Neural progenitor cell (in vitro differentiated cells): ENCODE measurements around the gene PLXDC2. TPM values are rescaled to one million over a fixed set of nuclear protein-coding genes. Genes with fewer than 3 reads are reported as not detected.

Source experiments
- DNase-seq: peaks from one replicate; pipeline ENCODE4 v3.0.0-alpha.2; 2016; ENCODE audit warnings: low spot score
- H2AFZ ChIP-seq: fragments of 200-600 bp; sonication (generic); replicated peaks from 2 replicates; pipeline ENCODE4 v1.6.1; 2016; ENCODE audit warnings: antibody characterized with exemption
- H3F3A ChIP-seq: fragments of 200-600 bp; sonication (generic); 2 replicates; pipeline ENCODE4 v1.6.1; 2016; ENCODE audit warnings: antibody characterized with exemption, low read depth
- H3K27ac ChIP-seq: fragments of 200-600 bp; sonication (generic); 2 replicates; pipeline ENCODE4 v1.5.1; 2016; ENCODE audit warnings: mild to moderate bottlenecking
- H3K27me3 ChIP-seq: fragments of 200-600 bp; sonication (generic); 2 replicates; pipeline ENCODE4 v1.6.1; 2016; ENCODE audit warnings: mild to moderate bottlenecking, moderate library complexity
- H3K36me3 ChIP-seq: fragments of 200-600 bp; sonication (generic); 2 replicates; pipeline ENCODE4 v1.5.1; 2016
- H3K4me1 ChIP-seq: fragments of 200-600 bp; sonication (generic); 2 replicates; pipeline ENCODE4 v1.6.1; 2016; ENCODE audit warnings: mixed run types
- H3K4me2 ChIP-seq: fragments of 200-600 bp; sonication (generic); 2 replicates; pipeline ENCODE4 v1.6.1; 2016
- H3K4me3 ChIP-seq: fragments of 200-600 bp; sonication (generic); 2 replicates; pipeline ENCODE4 v1.5.1; 2016
- H3K79me2 ChIP-seq: fragments of 200-600 bp; sonication (generic); 2 replicates; pipeline ENCODE4 v1.6.1; 2016; ENCODE audit warnings: low read depth
- H3K9ac ChIP-seq: fragments of 200-600 bp; sonication (generic); 2 replicates; pipeline ENCODE4 v1.6.1; 2016
- H3K9me3 ChIP-seq: fragments of 200-600 bp; sonication (generic); 2 replicates; pipeline ENCODE4 v1.5.1; 2016; ENCODE audit warnings: low read depth
- H4K20me1 ChIP-seq: fragments of 200-600 bp; sonication (generic); 2 replicates; pipeline ENCODE4 v1.6.1; 2016; ENCODE audit warnings: low read depth
- H3K27ac Mint-ChIP-seq: 3 replicates; pipeline ENCODE4 v1.8.0; 2021; ENCODE audit warnings: mixed read lengths
- H3K27me3 Mint-ChIP-seq: 2 replicates; pipeline ENCODE4 v1.8.0; 2022; ENCODE audit warnings: low read depth, mild to moderate bottlenecking, inconsistent platforms, moderate library complexity, mixed read lengths; ENCODE audit not compliant: insufficient read depth
- H3K36me3 Mint-ChIP-seq: 3 replicates; pipeline ENCODE4 v1.8.0; 2021; ENCODE audit warnings: mixed read lengths
- H3K4me1 Mint-ChIP-seq: 3 replicates; pipeline ENCODE4 v1.8.0; 2021; ENCODE audit warnings: mixed read lengths
- H3K4me3 Mint-ChIP-seq: 3 replicates; pipeline ENCODE4 v1.8.0; 2021; ENCODE audit warnings: mild to moderate bottlenecking, moderate library complexity, mixed read lengths
- H3K9me3 Mint-ChIP-seq: 3 replicates; pipeline ENCODE4 v1.8.0; 2020; ENCODE audit warnings: mixed read lengths
- CTCF ChIP-seq: fragments of 200-600 bp; sonication (generic); IDR thresholded peaks from 2 replicates; pipeline ENCODE4 v1.5.1; 2017; ENCODE audit warnings: antibody characterized with exemption, mild to moderate bottlenecking
- EZH2 ChIP-seq: fragments of 200-600 bp; sonication (generic); IDR thresholded peaks from 2 replicates; pipeline ENCODE4 v1.6.1; 2017; ENCODE audit warnings: antibody characterized with exemption, mild to moderate bottlenecking, moderate library complexity
- EZH2phosphoT487 ChIP-seq: fragments of 200-600 bp; sonication (generic); IDR thresholded peaks from 2 replicates; pipeline ENCODE4 v1.6.1; 2017; ENCODE audit warnings: antibody characterized with exemption
- total RNA-seq: library from RNA; depleted of rRNA; stranded (reverse); fragments of >200 nt; gene quantifications from 2 replicates; pipeline ENCODE4 v1.2.3, GENCODE V29; 2015; ENCODE audit warnings: low replicate concordance

PLXDC2 gene
- total RNA-seq, 1 donor from 2014 or later, result 44.2 TPM

GRCh38 chr10:20254497-20254896, 438.3 kb downstream of the PLXDC2 start:
- Mint-ChIP-seq H3K27me3 (no peaks in the 10 kb centered on the region), H3K36me3 (peaks cover 9% of the 10 kb centered on the region), H3K27ac (no peak overlapping the region), H3K4me3 (no peak overlapping the region), H3K9me3 (no peaks in the 10 kb centered on the region), H3K4me1 (peaks cover under 1% of the 10 kb centered on the region)
- H3K79me2 ChIP-seq, result no peaks in the 10 kb centered on the region
- H3K9ac ChIP-seq, result no peak overlapping the region
- H3K27ac ChIP-seq, result no peak overlapping the region
- peaks cover 11% of the 10 kb centered on the region for H3K4me1 ChIP-seq
- peaks cover 5% of the 10 kb centered on the region for H3F3A ChIP-seq
- no peaks in the 10 kb centered on the region for H3K27me3 ChIP-seq
- H2AFZ ChIP-seq, result no peak overlapping the region
- no peaks in the 10 kb centered on the region for H3K9me3 ChIP-seq
- DNase-seq, result no peak
- TF ChIP-seq EZH2phosphoT487 (no peak), EZH2 (no peak), CTCF (no peak)
- no peak overlapping the region for H3K4me3 ChIP-seq
- no peaks in the 10 kb centered on the region for H3K36me3 ChIP-seq
- no peak overlapping the region for H3K4me2 ChIP-seq
- no peaks in the 10 kb centered on the region for H4K20me1 ChIP-seq

GRCh38 chr10:20256969-20257368, 440.7 kb downstream of the PLXDC2 start:
- H4K20me1 ChIP-seq, result no peaks in the 10 kb centered on the region
- Mint-ChIP-seq H3K27ac (no peak overlapping the region), H3K4me3 (no peak overlapping the region), H3K9me3 (peaks cover 7% of the 10 kb centered on the region), H3K27me3 (peaks cover 2% of the 10 kb centered on the region), H3K36me3 (peaks cover 9% of the 10 kb centered on the region), H3K4me1 (no peaks in the 10 kb centered on the region)
- no peak overlapping the region for H2AFZ ChIP-seq
- H3K36me3 ChIP-seq, result no peaks in the 10 kb centered on the region
- no peak overlapping the region for H3K4me3 ChIP-seq
- peaks cover 5% of the 10 kb centered on the region for H3F3A ChIP-seq
- H3K27ac ChIP-seq, result no peak overlapping the region
- H3K9me3 ChIP-seq, result no peaks in the 10 kb centered on the region
- DNase-seq, result no peak
- peak overlapping the region; percentile 39 for H3K4me2 ChIP-seq
- TF ChIP-seq EZH2, result no peak
- TF ChIP-seq EZH2phosphoT487, result no peak
- no peak for TF ChIP-seq CTCF
- H3K27me3 ChIP-seq, result no peaks in the 10 kb centered on the region
- H3K9ac ChIP-seq, result no peak overlapping the region
- H3K79me2 ChIP-seq, result no peaks in the 10 kb centered on the region
- peaks cover 11% of the 10 kb centered on the region for H3K4me1 ChIP-seq

GRCh38 chr10:20257422-20257821, 441.2 kb downstream of the PLXDC2 start:
- Mint-ChIP-seq H3K36me3 (peaks cover 9% of the 10 kb centered on the region), H3K4me3 (no peak overlapping the region), H3K27me3 (peaks cover 2% of the 10 kb centered on the region), H3K9me3 (peaks cover 7% of the 10 kb centered on the region), H3K27ac (no peak overlapping the region), H3K4me1 (no peaks in the 10 kb centered on the region)
- peak overlapping the region; percentile 39 for H3K4me2 ChIP-seq
- H3K36me3 ChIP-seq, result no peaks in the 10 kb centered on the region
- no peak overlapping the region for H2AFZ ChIP-seq
- no peaks in the 10 kb centered on the region for H3K27me3 ChIP-seq
- H3K9ac ChIP-seq, result no peak overlapping the region
- no peak for TF ChIP-seq CTCF
- TF ChIP-seq EZH2, result no peak
- H4K20me1 ChIP-seq, result no peaks in the 10 kb centered on the region
- no peak for DNase-seq
- H3F3A ChIP-seq, result peaks cover 5% of the 10 kb centered on the region
- no peak overlapping the region for H3K4me3 ChIP-seq
- H3K4me1 ChIP-seq, result peaks cover 11% of the 10 kb centered on the region
- no peaks in the 10 kb centered on the region for H3K79me2 ChIP-seq
- no peaks in the 10 kb centered on the region for H3K9me3 ChIP-seq
- no peak overlapping the region for H3K27ac ChIP-seq
